ENCODE data around the gene PIK3C2G.

PIK3C2G gene

GRCh38 chr12:18454330-18454729 lies 193.0 kb downstream of the PIK3C2G start:
- no peaks in the 10 kb centered on the region for H3K36me3 ChIP-seq (ENCODE audit: control insufficient read depth, insufficient read depth, low read length)
- no peak overlapping the region for H3K4me3 ChIP-seq (ENCODE audit: insufficient read depth, low read depth, low read length)
- 4 to 9% methylated on average over 1 of the region's 1 CpG for WGBS, 2 experiments
- no peak overlapping the region for H3K27ac ChIP-seq (ENCODE audit: insufficient read depth, low read depth, low read length, poor library complexity, severe bottlenecking)
- no peaks in the 10 kb centered on the region for H3K9me3 ChIP-seq (ENCODE audit: control insufficient read depth, low read length)
- peaks cover 5% of the 10 kb centered on the region for H3K4me1 ChIP-seq (ENCODE audit: control insufficient read depth, insufficient read depth, low read length)
- no peaks in the 10 kb centered on the region for H3K27me3 ChIP-seq (ENCODE audit: control insufficient read depth, insufficient read depth, low read length, poor library complexity, severe bottlenecking)

- Histone ChIP-seq H3K36me3 (ENCODE audit: control insufficient read depth, insufficient read depth, low read length) (no peaks in the 10 kb centered on the region), H3K4me1 (ENCODE audit: control insufficient read depth, insufficient read depth, low read length) (peaks cover 5% of the 10 kb centered on the region), H3K27me3 (ENCODE audit: control insufficient read depth, insufficient read depth, low read length, poor library complexity, severe bottlenecking) (no peaks in the 10 kb centered on the region), H3K9me3 (ENCODE audit: control insufficient read depth, low read length) (no peaks in the 10 kb centered on the region), H3K4me3 (ENCODE audit: insufficient read depth, low read depth, low read length) (no peak overlapping the region), H3K27ac (ENCODE audit: insufficient read depth, low read depth, low read length, poor library complexity, severe bottlenecking) (no peak overlapping the region)
- WGBS, 2 experiments, result 77 to 87% methylated on average over 2 of the region's 2 CpGs
These were observed 195.0 kb downstream of the PIK3C2G start for GRCh38 chr12:18456344-18456743.

- WGBS, 2 experiments, result 100% methylated on average over 1 of the region's 1 CpG
- Histone ChIP-seq H3K9me3 (ENCODE audit: control insufficient read depth, low read length) (no peaks in the 10 kb centered on the region), H3K4me3 (ENCODE audit: insufficient read depth, low read depth, low read length) (no peak overlapping the region), H3K27me3 (ENCODE audit: control insufficient read depth, insufficient read depth, low read length, poor library complexity, severe bottlenecking) (no peaks in the 10 kb centered on the region), H3K36me3 (ENCODE audit: control insufficient read depth, insufficient read depth, low read length) (no peaks in the 10 kb centered on the region), H3K27ac (ENCODE audit: insufficient read depth, low read depth, low read length, poor library complexity, severe bottlenecking) (no peak overlapping the region), H3K4me1 (ENCODE audit: control insufficient read depth, insufficient read depth, low read length) (peaks cover 5% of the 10 kb centered on the region)
These were observed 196.0 kb downstream of the PIK3C2G start for GRCh38 chr12:18457362-18457761.

GRCh38 chr12:18461758-18462157 lies 200.4 kb downstream of the PIK3C2G start:
- H3K9me3 ChIP-seq (ENCODE audit: control insufficient read depth, low read length), result no peaks in the 10 kb centered on the region
- H3K4me3 ChIP-seq (ENCODE audit: insufficient read depth, low read depth, low read length), result no peak overlapping the region
- 83 to 100% methylated on average over 2 of the region's 2 CpGs for WGBS, 2 experiments
- H3K27me3 ChIP-seq (ENCODE audit: control insufficient read depth, insufficient read depth, low read length, poor library complexity, severe bottlenecking), result no peaks in the 10 kb centered on the region
- H3K27ac ChIP-seq (ENCODE audit: insufficient read depth, low read depth, low read length, poor library complexity, severe bottlenecking), result no peak overlapping the region
- H3K4me1 ChIP-seq (ENCODE audit: control insufficient read depth, insufficient read depth, low read length), result no peaks in the 10 kb centered on the region
- H3K36me3 ChIP-seq (ENCODE audit: control insufficient read depth, insufficient read depth, low read length), result no peaks in the 10 kb centered on the region

GRCh38 chr12:18462442-18462841 lies 201.1 kb downstream of the PIK3C2G start:
- H3K27me3 ChIP-seq (ENCODE audit: control insufficient read depth, insufficient read depth, low read length, poor library complexity, severe bottlenecking), result no peaks in the 10 kb centered on the region
- WGBS, 2 experiments, result 90 to 93% methylated on average over 3 of the region's 3 CpGs

GRCh38 chr12:18467620-18468245 lies 206.4 kb downstream of the PIK3C2G start:
- H3K9me3 ChIP-seq (ENCODE audit: control insufficient read depth, low read length), result no peaks in the 10 kb centered on the region
- H3K27me3 ChIP-seq (ENCODE audit: control insufficient read depth, insufficient read depth, low read length, poor library complexity, severe bottlenecking), result no peaks in the 10 kb centered on the region
- peaks cover 7% of the 10 kb centered on the region for H3K4me1 ChIP-seq (ENCODE audit: control insufficient read depth, insufficient read depth, low read length)
- H3K36me3 ChIP-seq (ENCODE audit: control insufficient read depth, insufficient read depth, low read length), result no peaks in the 10 kb centered on the region
- H3K27ac ChIP-seq (ENCODE audit: insufficient read depth, low read depth, low read length, poor library complexity, severe bottlenecking), result no peak overlapping the region
- no peak overlapping the region for H3K4me3 ChIP-seq (ENCODE audit: insufficient read depth, low read depth, low read length)

More at GRCh38 chr12:18462442-18462841, 201.1 kb downstream of the PIK3C2G start:
- Histone ChIP-seq H3K27ac (ENCODE audit: insufficient read depth, low read depth, low read length, poor library complexity, severe bottlenecking) (no peak overlapping the region), H3K9me3 (ENCODE audit: control insufficient read depth, low read length) (no peaks in the 10 kb centered on the region), H3K36me3 (ENCODE audit: control insufficient read depth, insufficient read depth, low read length) (no peaks in the 10 kb centered on the region), H3K4me1 (ENCODE audit: control insufficient read depth, insufficient read depth, low read length) (no peaks in the 10 kb centered on the region), H3K4me3 (ENCODE audit: insufficient read depth, low read depth, low read length) (no peak overlapping the region)

DNA sequence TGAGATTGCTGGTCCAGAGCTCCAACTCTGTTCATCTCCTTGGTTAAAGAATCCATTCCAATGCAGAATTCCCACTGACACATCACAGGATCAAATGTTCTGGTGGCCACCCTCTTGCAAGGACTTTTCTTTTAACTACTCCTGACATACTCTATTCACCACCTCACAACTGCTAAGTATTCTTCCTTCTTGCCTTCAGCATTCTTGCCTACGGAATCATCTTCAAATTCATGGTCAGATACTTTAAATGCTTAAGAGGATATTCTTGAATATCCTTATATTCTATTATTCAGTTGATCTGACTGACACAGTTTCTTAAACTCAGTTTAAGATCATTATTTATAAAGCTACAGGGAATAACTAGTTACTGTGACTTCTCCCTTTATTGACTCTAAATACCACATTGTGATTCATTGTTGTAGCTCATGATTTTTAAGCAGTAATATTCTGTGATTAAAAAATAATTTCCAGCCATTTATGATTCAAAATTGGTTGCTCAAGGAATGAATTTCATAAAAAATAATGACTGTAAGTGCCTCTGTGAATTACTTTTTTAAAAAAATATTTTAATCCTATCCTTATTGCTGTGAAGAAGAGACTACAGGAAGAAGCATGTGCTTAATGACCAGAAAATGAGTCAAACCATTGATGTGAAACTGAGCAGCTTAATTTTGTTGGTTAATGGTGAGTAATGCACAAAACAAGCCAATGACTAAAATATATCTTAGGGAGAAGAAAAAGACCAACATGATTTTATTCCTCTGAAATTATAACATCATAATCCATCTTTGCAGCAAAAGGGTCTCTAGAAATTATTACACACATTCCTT lies 207.1 kb downstream of the PIK3C2G start:
- WGBS, 2 experiments, result 63% methylated on average over 1 of the region's 1 CpG; no CpG with 5 or more reads in 1 of the 2 experiments
- no peak overlapping the region for H3K4me3 ChIP-seq (ENCODE audit: insufficient read depth, low read depth, low read length)
- H3K4me1 ChIP-seq (ENCODE audit: control insufficient read depth, insufficient read depth, low read length), result peaks cover 7% of the 10 kb centered on the region
- no peak overlapping the region for H3K27ac ChIP-seq (ENCODE audit: insufficient read depth, low read depth, low read length, poor library complexity, severe bottlenecking)
- no peaks in the 10 kb centered on the region for H3K27me3 ChIP-seq (ENCODE audit: control insufficient read depth, insufficient read depth, low read length, poor library complexity, severe bottlenecking)
- H3K9me3 ChIP-seq (ENCODE audit: control insufficient read depth, low read length), result no peaks in the 10 kb centered on the region
- no peaks in the 10 kb centered on the region for H3K36me3 ChIP-seq (ENCODE audit: control insufficient read depth, insufficient read depth, low read length)

GRCh38 chr12:18470251-18470650 lies 208.9 kb downstream of the PIK3C2G start:
- Histone ChIP-seq H3K9me3 (ENCODE audit: control insufficient read depth, low read length) (no peaks in the 10 kb centered on the region), H3K27ac (ENCODE audit: insufficient read depth, low read depth, low read length, poor library complexity, severe bottlenecking) (no peak overlapping the region)
- 95 to 100% methylated on average over 3 of the region's 3 CpGs for WGBS, 2 experiments

GRCh38 chr12:18472304-18472703 lies 211.0 kb downstream of the PIK3C2G start:
- Histone ChIP-seq H3K27ac (ENCODE audit: insufficient read depth, low read depth, low read length, poor library complexity, severe bottlenecking) (no peak overlapping the region), H3K4me1 (ENCODE audit: control insufficient read depth, insufficient read depth, low read length) (peaks cover 11% of the 10 kb centered on the region), H3K9me3 (ENCODE audit: control insufficient read depth, low read length) (no peaks in the 10 kb centered on the region), H3K36me3 (ENCODE audit: control insufficient read depth, insufficient read depth, low read length) (no peaks in the 10 kb centered on the region), H3K27me3 (ENCODE audit: control insufficient read depth, insufficient read depth, low read length, poor library complexity, severe bottlenecking) (no peaks in the 10 kb centered on the region), H3K4me3 (ENCODE audit: insufficient read depth, low read depth, low read length) (no peak overlapping the region)
- WGBS, 2 experiments, result 83 to 92% methylated on average over 1 of the region's 3 CpGs

More at GRCh38 chr12:18470251-18470650, 208.9 kb downstream of the PIK3C2G start:
- no peak overlapping the region for H3K4me3 ChIP-seq (ENCODE audit: insufficient read depth, low read depth, low read length)
- H3K4me1 ChIP-seq (ENCODE audit: control insufficient read depth, insufficient read depth, low read length), result peaks cover 7% of the 10 kb centered on the region
- no peaks in the 10 kb centered on the region for H3K36me3 ChIP-seq (ENCODE audit: control insufficient read depth, insufficient read depth, low read length)
- no peaks in the 10 kb centered on the region for H3K27me3 ChIP-seq (ENCODE audit: control insufficient read depth, insufficient read depth, low read length, poor library complexity, severe bottlenecking)

DNA sequence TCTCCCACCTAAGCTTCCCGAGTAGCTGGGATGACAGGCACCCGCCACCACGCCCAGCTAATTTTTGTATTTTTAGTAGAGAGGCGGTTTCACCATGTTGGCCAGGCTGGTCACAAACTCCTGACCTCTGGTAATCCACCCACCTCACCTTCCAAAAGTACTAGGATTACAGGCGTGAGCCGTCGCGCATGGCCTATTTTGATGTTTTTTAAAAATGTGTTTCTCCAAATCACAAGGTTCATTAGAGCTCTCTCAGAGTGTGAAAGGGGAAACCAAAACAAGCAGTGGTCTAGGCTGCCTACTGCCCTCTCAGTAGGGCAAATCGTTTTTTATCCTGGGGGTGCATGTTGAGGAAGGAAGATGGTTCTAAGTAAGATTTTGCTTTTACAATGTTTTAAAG lies 211.5 kb downstream of the PIK3C2G start:
- WGBS, 2 experiments, result 86 to 92% methylated on average over 9 of the region's 9 CpGs
- peaks cover 11% of the 10 kb centered on the region for H3K4me1 ChIP-seq (ENCODE audit: control insufficient read depth, insufficient read depth, low read length)
- H3K27me3 ChIP-seq (ENCODE audit: control insufficient read depth, insufficient read depth, low read length, poor library complexity, severe bottlenecking), result no peaks in the 10 kb centered on the region
- H3K4me3 ChIP-seq (ENCODE audit: insufficient read depth, low read depth, low read length), result no peak overlapping the region
- no peaks in the 10 kb centered on the region for H3K9me3 ChIP-seq (ENCODE audit: control insufficient read depth, low read length)
- no peaks in the 10 kb centered on the region for H3K36me3 ChIP-seq (ENCODE audit: control insufficient read depth, insufficient read depth, low read length)
- no peak overlapping the region for H3K27ac ChIP-seq (ENCODE audit: insufficient read depth, low read depth, low read length, poor library complexity, severe bottlenecking)
